ENCODE data around the gene YES1. TPM values are rescaled to one million over a fixed set of nuclear protein-coding genes. Genes with fewer than 3 reads are reported as not detected.
A peak's percentile ranks its signal among the peaks of the same experiment; 100 is the strongest.

YES1 gene
- total and polyA plus RNA-seq, 2 of the 13 experiments (the other 11 are each of a cell fraction or from before 2014, with no cell fraction given) = 17.2 to 70.8 TPM

DNA sequence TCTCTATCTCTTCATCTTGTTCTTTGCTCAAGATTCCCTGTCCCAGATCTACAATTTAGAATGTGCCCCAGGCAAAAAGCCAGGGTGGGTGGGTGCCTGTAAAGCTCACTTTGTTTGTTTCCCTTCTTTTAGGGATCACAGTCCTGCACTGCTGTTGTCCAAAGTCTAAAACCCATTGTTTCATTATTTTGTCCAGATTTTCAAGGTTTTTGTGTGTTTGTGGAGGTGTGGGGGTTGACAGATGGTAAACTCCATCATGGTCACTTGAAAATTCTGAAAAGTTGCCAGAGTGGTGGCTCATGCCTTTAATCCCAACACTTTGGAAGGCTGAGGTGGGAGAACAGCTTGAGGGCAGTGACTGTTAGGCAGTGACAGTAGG lies 41.5 kb downstream of the YES1 start (continued):
- TF ChIP-seq, protein P1, sequence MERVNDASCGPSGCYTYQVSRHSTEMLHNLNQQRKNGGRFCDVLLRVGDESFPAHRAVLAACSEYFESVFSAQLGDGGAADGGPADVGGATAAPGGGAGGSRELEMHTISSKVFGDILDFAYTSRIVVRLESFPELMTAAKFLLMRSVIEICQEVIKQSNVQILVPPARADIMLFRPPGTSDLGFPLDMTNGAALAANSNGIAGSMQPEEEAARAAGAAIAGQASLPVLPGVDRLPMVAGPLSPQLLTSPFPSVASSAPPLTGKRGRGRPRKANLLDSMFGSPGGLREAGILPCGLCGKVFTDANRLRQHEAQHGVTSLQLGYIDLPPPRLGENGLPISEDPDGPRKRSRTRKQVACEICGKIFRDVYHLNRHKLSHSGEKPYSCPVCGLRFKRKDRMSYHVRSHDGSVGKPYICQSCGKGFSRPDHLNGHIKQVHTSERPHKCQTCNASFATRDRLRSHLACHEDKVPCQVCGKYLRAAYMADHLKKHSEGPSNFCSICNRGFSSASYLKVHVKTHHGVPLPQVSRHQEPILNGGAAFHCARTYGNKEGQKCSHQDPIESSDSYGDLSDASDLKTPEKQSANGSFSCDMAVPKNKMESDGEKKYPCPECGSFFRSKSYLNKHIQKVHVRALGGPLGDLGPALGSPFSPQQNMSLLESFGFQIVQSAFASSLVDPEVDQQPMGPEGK (CRISPR knock-in tag; IDR thresholded peaks at IDR 0.05) = peak; percentile 62; the same call in 1 of the 2 replicates
- TF ChIP-seq ZNF451 (CRISPR knock-in tag; IDR thresholded peaks at IDR 0.05) (no peak), PAF1 (CRISPR knock-in tag; IDR thresholded peaks at IDR 0.05) (no peak), MED1 (CRISPR knock-in tag; IDR thresholded peaks at IDR 0.05) (peak; percentile 71), PAWR (CRISPR knock-in tag; IDR thresholded peaks at IDR 0.05; ENCODE audit: borderline replicate concordance) (no peak), EP300 (IDR thresholded peaks at IDR 0.05; ENCODE audit: low read depth in 2 of 2, low read length in 2 of 2) (peak in 1 of 2 experiments; percentile 84; a peak in 3 of 4 replicates), EP300 (CRISPR knock-in tag; IDR thresholded peaks at IDR 0.05; ENCODE audit: borderline replicate concordance) (peak; percentile 44; the same call in 1 of the 2 replicates), PPARG (CRISPR knock-in tag; conservative IDR thresholded peaks at IDR 0.05) (0 out of 2 replicates have a peak, but pooled peaks have one; percentile 61), ISL2 (CRISPR knock-in tag; IDR thresholded peaks at IDR 0.05) (peak; percentile 62; the same call in 1 of the 2 replicates), HNF4G (IDR thresholded peaks at IDR 0.05; ENCODE audit: borderline replicate concordance, low read depth, low read length) (peak; percentile 72), HNF4G (CRISPR knock-in tag; IDR thresholded peaks at IDR 0.05; ENCODE audit: borderline replicate concordance, low read depth) (peak; percentile 87; the same call in 1 of the 2 replicates), SOX13 (IDR thresholded peaks at IDR 0.05) (peak; percentile 99), SOX13 (CRISPR knock-in tag; conservative IDR thresholded peaks at IDR 0.05 in 1 of 2, IDR thresholded peaks at IDR 0.05 in 1 of 2) (peak in 1 of 2 experiments; percentile 99; a peak in 2 of 4 replicates), FOXJ3 (CRISPR knock-in tag; IDR thresholded peaks at IDR 0.05; ENCODE audit: borderline replicate concordance) (peak; percentile 90), NCOR1 (IDR thresholded peaks at IDR 0.05; ENCODE audit: borderline replicate concordance, low read length) (peak; percentile 95), LCORL (IDR thresholded peaks at IDR 0.05) (peak; percentile 87), LCORL (CRISPR knock-in tag; IDR thresholded peaks at IDR 0.05) (peak; percentile 98), ZNF33B (CRISPR knock-in tag; IDR thresholded peaks at IDR 0.05) (0 out of 2 replicates have a peak, but pooled peaks have one; percentile 35), HDAC2 (CRISPR knock-in tag; IDR thresholded peaks at IDR 0.05) (peak; percentile 78), ZBTB7B (CRISPR knock-in tag; IDR thresholded peaks at IDR 0.05) (peak; percentile 44; the same call in 1 of the 2 replicates), ZNF264 (CRISPR knock-in tag; IDR thresholded peaks at IDR 0.05) (peak; percentile 48; the same call in 1 of the 2 replicates), ZFP62 (CRISPR knock-in tag; IDR thresholded peaks at IDR 0.05) (no peak), SALL1 (CRISPR knock-in tag; IDR thresholded peaks at IDR 0.05) (peak; percentile 66; the same call in 1 of the 2 replicates), ARNTL (CRISPR knock-in tag; IDR thresholded peaks at IDR 0.05) (peak; percentile 44; the same call in 1 of the 2 replicates)
- TF ChIP-seq, protein P2, sequence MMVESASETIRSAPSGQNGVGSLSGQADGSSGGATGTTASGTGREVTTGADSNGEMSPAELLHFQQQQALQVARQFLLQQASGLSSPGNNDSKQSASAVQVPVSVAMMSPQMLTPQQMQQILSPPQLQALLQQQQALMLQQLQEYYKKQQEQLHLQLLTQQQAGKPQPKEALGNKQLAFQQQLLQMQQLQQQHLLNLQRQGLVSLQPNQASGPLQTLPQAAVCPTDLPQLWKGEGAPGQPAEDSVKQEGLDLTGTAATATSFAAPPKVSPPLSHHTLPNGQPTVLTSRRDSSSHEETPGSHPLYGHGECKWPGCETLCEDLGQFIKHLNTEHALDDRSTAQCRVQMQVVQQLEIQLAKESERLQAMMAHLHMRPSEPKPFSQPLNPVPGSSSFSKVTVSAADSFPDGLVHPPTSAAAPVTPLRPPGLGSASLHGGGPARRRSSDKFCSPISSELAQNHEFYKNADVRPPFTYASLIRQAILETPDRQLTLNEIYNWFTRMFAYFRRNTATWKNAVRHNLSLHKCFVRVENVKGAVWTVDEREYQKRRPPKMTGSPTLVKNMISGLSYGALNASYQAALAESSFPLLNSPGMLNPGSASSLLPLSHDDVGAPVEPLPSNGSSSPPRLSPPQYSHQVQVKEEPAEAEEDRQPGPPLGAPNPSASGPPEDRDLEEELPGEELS (CRISPR knock-in tag; IDR thresholded peaks at IDR 0.05) = peak; percentile 88
- TF ChIP-seq, protein P3, sequence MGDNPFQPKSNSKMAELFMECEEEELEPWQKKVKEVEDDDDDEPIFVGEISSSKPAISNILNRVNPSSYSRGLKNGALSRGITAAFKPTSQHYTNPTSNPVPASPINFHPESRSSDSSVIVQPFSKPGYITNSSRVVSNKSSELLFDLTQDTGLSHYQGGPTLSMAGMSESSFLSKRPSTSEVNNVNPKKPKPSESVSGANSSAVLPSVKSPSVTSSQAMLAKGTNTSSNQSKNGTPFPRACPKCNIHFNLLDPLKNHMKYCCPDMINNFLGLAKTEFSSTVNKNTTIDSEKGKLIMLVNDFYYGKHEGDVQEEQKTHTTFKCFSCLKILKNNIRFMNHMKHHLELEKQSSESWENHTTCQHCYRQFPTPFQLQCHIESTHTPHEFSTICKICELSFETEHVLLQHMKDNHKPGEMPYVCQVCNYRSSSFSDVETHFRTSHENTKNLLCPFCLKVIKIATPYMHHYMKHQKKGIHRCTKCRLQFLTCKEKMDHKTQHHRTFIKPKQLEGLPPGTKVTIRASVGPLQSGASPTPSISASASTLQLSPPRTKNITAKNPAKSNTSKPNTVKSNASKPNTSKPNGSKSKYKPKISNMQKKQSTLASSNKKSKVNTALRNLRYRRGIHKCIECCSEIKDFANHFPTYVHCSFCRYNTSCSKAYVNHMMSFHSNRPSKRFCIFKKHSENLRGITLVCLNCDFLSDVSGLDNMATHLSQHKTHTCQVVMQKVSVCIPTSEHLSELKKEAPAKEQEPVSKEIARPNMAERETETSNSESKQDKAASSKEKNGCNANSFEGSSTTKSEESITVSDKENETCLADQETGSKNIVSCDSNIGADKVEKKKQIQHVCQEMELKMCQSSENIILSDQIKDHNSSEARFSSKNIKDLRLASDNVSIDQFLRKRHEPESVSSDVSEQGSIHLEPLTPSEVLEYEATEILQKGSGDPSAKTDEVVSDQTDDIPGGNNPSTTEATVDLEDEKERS (CRISPR knock-in tag; IDR thresholded peaks at IDR 0.05) = peak; percentile 22; the same call in 1 of the 2 replicates

Measured in HepG2 (cell line).